ENCODE measurements around the gene AP3S1.
A peak's percentile ranks its signal among the peaks of the same experiment; 100 is the strongest.
"Not testable (repeated sequence)": the region's sequence is repeated elsewhere in the genome, so short reads cannot be mapped to it uniquely, and the experiment has no call there.

The AP3S1 gene

GRCh38 chr5:115841382-115842088 is at the start of gene AP3S1, which contains the start of gene ATG12:
Gene AP3S1 (plus strand): TSS chr5:115841935. CDS start chr5:115842038, 103 bp downstream.
Gene ATG12 (minus strand): TSS chr5:115841565. CDS start chr5:115841552, 13 bp downstream.
- DNase-seq = peak; percentile 96

- no peak for DNase-seq
These were observed 46.0 kb upstream of the AP3S1 start for GRCh38 chr5:115795700-115796099.

GRCh38 chr5:115796656-115797055 is 45.1 kb upstream of the AP3S1 start:
- DNase-seq = no peak

GRCh38 chr5:115798252-115798651 is 43.5 kb upstream of the AP3S1 start:
- DNase-seq = no peak

- no peak for DNase-seq
These were observed 41.6 kb upstream of the AP3S1 start for GRCh38 chr5:115800108-115800507.

GRCh38 chr5:115801152-115801551 is 40.6 kb upstream of the AP3S1 start:
- DNase-seq = no peak

GRCh38 chr5:115801984-115802383 is 39.8 kb upstream of the AP3S1 start:
- DNase-seq = no peak

GRCh38 chr5:115806986-115807653 is 34.6 kb upstream of the AP3S1 start:
- DNase-seq = no peak

GRCh38 chr5:115807654-115808052 is 34.1 kb upstream of the AP3S1 start:
- no peak for DNase-seq

GRCh38 chr5:115808066-115808465 is 33.7 kb upstream of the AP3S1 start:
- DNase-seq = not testable (repeated sequence)

- no peak for DNase-seq
These were observed 31.8 kb upstream of the AP3S1 start for GRCh38 chr5:115809946-115810345.

- no peak for DNase-seq
These were observed 31.0 kb upstream of the AP3S1 start for GRCh38 chr5:115810761-115811160.

- no peak for DNase-seq
These were observed 30.3 kb upstream of the AP3S1 start for GRCh38 chr5:115811406-115811805.

GRCh38 chr5:115812372-115812771 is 29.4 kb upstream of the AP3S1 start:
- no peak for DNase-seq

- no peak for DNase-seq
These were observed 28.0 kb upstream of the AP3S1 start for GRCh38 chr5:115813719-115814118.

- DNase-seq = no peak
These were observed 26.6 kb upstream of the AP3S1 start for GRCh38 chr5:115815006-115815692.

GRCh38 chr5:115815693-115816225 is 26.0 kb upstream of the AP3S1 start:
- DNase-seq = no peak

- DNase-seq = peak; percentile 7
These were observed 25.3 kb upstream of the AP3S1 start, which contains the start of gene CDO1 for GRCh38 chr5:115816226-115817081. Gene CDO1 (minus strand): TSS chr5:115816659. CDS start chr5:115816397, 262 bp downstream.

- no peak for DNase-seq
These were observed 24.3 kb upstream of the AP3S1 start for GRCh38 chr5:115817386-115817785.

- DNase-seq = no peak
These were observed 22.9 kb upstream of the AP3S1 start for GRCh38 chr5:115818821-115819220.

GRCh38 chr5:115820846-115821245 is 20.9 kb upstream of the AP3S1 start:
- DNase-seq = no peak

- DNase-seq = not testable (repeated sequence)
These were observed 16.8 kb upstream of the AP3S1 start for GRCh38 chr5:115824983-115825382.
